HUES48 (cell line): Measurements from ENCODE around the gene CCDC184.

Experiments
- H3K27ac ChIP-seq: one replicate; pipeline ENCODE4 v1.7.0; 2013; ENCODE audit warnings: low read depth, low read length, inconsistent platforms
- H3K27me3 ChIP-seq: 2 replicates; pipeline ENCODE4 v1.6.1; 2013; ENCODE audit warnings: mild to moderate bottlenecking, low read length; ENCODE audit not compliant: control insufficient read depth, insufficient read depth
- H3K36me3 ChIP-seq: 2 replicates; pipeline ENCODE4 v1.6.1; 2013; ENCODE audit warnings: low read length; ENCODE audit not compliant: control insufficient read depth, insufficient read depth
- H3K4me1 ChIP-seq: 2 replicates; pipeline ENCODE4 v1.6.1; 2013; ENCODE audit warnings: mild to moderate bottlenecking, low read length; ENCODE audit not compliant: control insufficient read depth, insufficient read depth
- H3K4me3 ChIP-seq: 2 replicates; pipeline ENCODE4 v1.5.1; 2013; ENCODE audit warnings: mild to moderate bottlenecking, low read depth, low read length
- H3K9ac ChIP-seq: 2 replicates; pipeline ENCODE4 v1.6.1; 2013; ENCODE audit warnings: mild to moderate bottlenecking, low read depth, low read length, moderate library complexity
- H3K9me3 ChIP-seq: 2 replicates; pipeline ENCODE4 v1.6.1; 2013; ENCODE audit warnings: low read length; ENCODE audit not compliant: control insufficient read depth, insufficient read depth

Gene CCDC184

GRCh38 chr12:48179466-48179865, 4.0 kb upstream of the CCDC184 start:
- no peaks in the 10 kb centered on the region for H3K9me3 ChIP-seq
- no peaks in the 10 kb centered on the region for H3K36me3 ChIP-seq
- no peak overlapping the region for H3K27ac ChIP-seq
- no peak overlapping the region for H3K9ac ChIP-seq
- H3K27me3 ChIP-seq: peaks cover 49% of the 10 kb centered on the region
- H3K4me3 ChIP-seq: no peak overlapping the region
- H3K4me1 ChIP-seq: peaks cover 25% of the 10 kb centered on the region

- H3K9ac ChIP-seq: no peak overlapping the region
- no peak overlapping the region for H3K27ac ChIP-seq
- no peaks in the 10 kb centered on the region for H3K9me3 ChIP-seq
- no peaks in the 10 kb centered on the region for H3K36me3 ChIP-seq
- H3K27me3 ChIP-seq: peaks cover 59% of the 10 kb centered on the region
- peaks cover 31% of the 10 kb centered on the region for H3K4me1 ChIP-seq
- H3K4me3 ChIP-seq: no peak overlapping the region
Observed at GRCh38 chr12:48180424-48180823, 3.0 kb upstream of the CCDC184 start.

GRCh38 chr12:48180857-48181495, 2.5 kb upstream of the CCDC184 start:
- H3K9me3 ChIP-seq: no peaks in the 10 kb centered on the region
- no peak overlapping the region for H3K9ac ChIP-seq
- H3K4me3 ChIP-seq: no peak overlapping the region
- H3K4me1 ChIP-seq: peaks cover 29% of the 10 kb centered on the region
- H3K27me3 ChIP-seq: peaks cover 64% of the 10 kb centered on the region
- H3K27ac ChIP-seq: no peak overlapping the region
- H3K36me3 ChIP-seq: no peaks in the 10 kb centered on the region

GRCh38 chr12:48182631-48183030, 813 bp upstream of the CCDC184 start:
- Histone ChIP-seq H3K27ac (no peak overlapping the region), H3K9ac (no peak overlapping the region), H3K36me3 (no peaks in the 10 kb centered on the region), H3K4me1 (peaks cover 17% of the 10 kb centered on the region), H3K9me3 (no peaks in the 10 kb centered on the region), H3K27me3 (peaks cover 73% of the 10 kb centered on the region), H3K4me3 (peak overlapping the region; percentile 59)

GRCh38 chr12:48183876-48184548, 568 bp downstream of the CCDC184 start:
- H3K27ac ChIP-seq: no peak overlapping the region
- no peak overlapping the region for H3K9ac ChIP-seq
- peaks cover 82% of the 10 kb centered on the region for H3K27me3 ChIP-seq

GRCh38 chr12:48184549-48184922, 1.1 kb downstream of the CCDC184 start:
- no peak overlapping the region for H3K27ac ChIP-seq
- H3K4me3 ChIP-seq: peak overlapping the region; percentile 59
- no peaks in the 10 kb centered on the region for H3K36me3 ChIP-seq
- no peaks in the 10 kb centered on the region for H3K9me3 ChIP-seq
- peaks cover 81% of the 10 kb centered on the region for H3K27me3 ChIP-seq
- no peak overlapping the region for H3K9ac ChIP-seq
- peaks cover 17% of the 10 kb centered on the region for H3K4me1 ChIP-seq

More at GRCh38 chr12:48183876-48184548, 568 bp downstream of the CCDC184 start:
- H3K4me3 ChIP-seq: peak overlapping the region; percentile 59
- peaks cover 17% of the 10 kb centered on the region for H3K4me1 ChIP-seq
- H3K9me3 ChIP-seq: no peaks in the 10 kb centered on the region
- no peaks in the 10 kb centered on the region for H3K36me3 ChIP-seq

- Histone ChIP-seq H3K9me3 (no peaks in the 10 kb centered on the region), H3K27ac (no peak overlapping the region), H3K36me3 (no peaks in the 10 kb centered on the region), H3K4me1 (peaks cover 17% of the 10 kb centered on the region), H3K9ac (no peak overlapping the region), H3K4me3 (peak overlapping the region; percentile 59), H3K27me3 (peaks cover 76% of the 10 kb centered on the region)
Observed at GRCh38 chr12:48185181-48185919, 1.9 kb downstream of the CCDC184 start.

- Histone ChIP-seq H3K9me3 (no peaks in the 10 kb centered on the region), H3K9ac (no peak overlapping the region), H3K36me3 (no peaks in the 10 kb centered on the region), H3K4me3 (no peak overlapping the region), H3K27ac (no peak overlapping the region), H3K27me3 (peaks cover 60% of the 10 kb centered on the region), H3K4me1 (peaks cover 13% of the 10 kb centered on the region)
Observed at GRCh38 chr12:48187916-48188695, 4.7 kb downstream of the CCDC184 start.

- no peak overlapping the region for H3K27ac ChIP-seq
- no peak overlapping the region for H3K9ac ChIP-seq
- peaks cover 52% of the 10 kb centered on the region for H3K27me3 ChIP-seq
- peaks cover 13% of the 10 kb centered on the region for H3K4me1 ChIP-seq
- H3K9me3 ChIP-seq: no peaks in the 10 kb centered on the region
- H3K4me3 ChIP-seq: no peak overlapping the region
- H3K36me3 ChIP-seq: no peaks in the 10 kb centered on the region
Observed at GRCh38 chr12:48189331-48190125, 6.1 kb downstream of the CCDC184 start.

GRCh38 chr12:48191096-48191495, 7.7 kb downstream of the CCDC184 start:
- Histone ChIP-seq H3K9ac (no peak overlapping the region), H3K27me3 (peaks cover 46% of the 10 kb centered on the region), H3K4me3 (no peak overlapping the region), H3K27ac (no peak overlapping the region), H3K9me3 (no peaks in the 10 kb centered on the region), H3K36me3 (no peaks in the 10 kb centered on the region), H3K4me1 (no peaks in the 10 kb centered on the region)
